IMR-90 (cell line): Measurements from ENCODE around the gene PTPRG. TPM values are rescaled to one million over a fixed set of nuclear protein-coding genes. Genes with fewer than 3 reads are reported as not detected.

Source experiments
- ATAC-seq: fragments of 200-7000 bp; cut with Tn5 transposase; 2 replicates; pipeline ENCODE4 v1.9.1; 2020; ENCODE audit warnings: low read depth, mild to moderate bottlenecking, moderate library complexity
- BruUV-seq: library from RNA; stranded (reverse); fragments of 400-500 nt; replicated peaks from 2 replicates; lab custom pipeline; 2021; lab: Mats Ljungman, UMichigan
- CTCF ChIA-PET: fragments of 300-600 bp; formaldehyde crosslinking; extraction: SDS; loops from one replicate; lab custom pipeline; 2021; ENCODE audit warnings: antibody characterized with exemption; lab: Yijun Ruan, JAX
- POLR2A ChIA-PET: fragments of 300-600 bp; sonication (Branson Sonifier 250); formaldehyde crosslinking; loops from one replicate; lab custom pipeline; 2022; ENCODE audit warnings: antibody characterized with exemption; ENCODE audit not compliant: unreplicated experiment; lab: Charles Lee
- DNase-seq: peaks from one replicate; pipeline ENCODE4 v3.0.0; 2013
- H2AFZ ChIP-seq: replicated peaks from 2 replicates; pipeline ENCODE3; 2013; ENCODE audit warnings: low read length, mild to moderate bottlenecking; ENCODE audit not compliant: poor library complexity
- H2AK5ac ChIP-seq: 2 replicates; pipeline ENCODE4 v1.6.1; 2013; ENCODE audit warnings: low read depth, low read length, inconsistent platforms
- H2AK9ac ChIP-seq: replicated peaks from 2 replicates; pipeline ENCODE3; 2013; ENCODE audit warnings: mild to moderate bottlenecking, low read depth, low read length, moderate library complexity; ENCODE audit not compliant: poor library complexity
- H2BK120ac ChIP-seq: 2 replicates; pipeline ENCODE4 v1.6.1; 2013; ENCODE audit warnings: low read depth, low read length, inconsistent platforms
- H2BK15ac ChIP-seq: 3 replicates; pipeline ENCODE4 v1.6.1; 2013; ENCODE audit warnings: low read depth, low read length, inconsistent platforms
- H2BK20ac ChIP-seq: 2 replicates; pipeline ENCODE4 v1.6.1; 2013; ENCODE audit warnings: low read depth, mild to moderate bottlenecking, inconsistent platforms, low read length, moderate library complexity
- H2BK5ac ChIP-seq: 2 replicates; pipeline ENCODE4 v1.6.1; 2013; ENCODE audit warnings: mild to moderate bottlenecking, low read depth, low read length, inconsistent platforms; ENCODE audit not compliant: poor library complexity, severe bottlenecking
- H3K14ac ChIP-seq: replicated peaks from 2 replicates; pipeline ENCODE4 v1.6.1; 2013; ENCODE audit warnings: low read depth, low read length, inconsistent platforms
- H3K18ac ChIP-seq: 2 replicates; pipeline ENCODE4 v1.6.1; 2013; ENCODE audit warnings: low read depth, low read length, control low read depth
- H3K23ac ChIP-seq: 2 replicates; pipeline ENCODE4 v1.6.1; 2013; ENCODE audit warnings: low read depth, low read length, inconsistent platforms
- H3K27ac ChIP-seq: 2 replicates; pipeline ENCODE4 v1.5.1; 2013; ENCODE audit warnings: mild to moderate bottlenecking, control low read depth, low read length; ENCODE audit not compliant: insufficient read depth
- H3K27me3 ChIP-seq: 2 replicates; pipeline ENCODE4 v1.6.1; 2013; ENCODE audit warnings: low read length; ENCODE audit not compliant: control insufficient read depth, insufficient read depth
- H3K36me3 ChIP-seq: 2 replicates; pipeline ENCODE4 v1.6.1; 2013; ENCODE audit warnings: low read length, mixed read lengths; ENCODE audit not compliant: control insufficient read depth, insufficient read depth
- H3K4ac ChIP-seq: 2 replicates; pipeline ENCODE4 v1.6.1; 2013; ENCODE audit warnings: low read depth, low read length, inconsistent platforms
- H3K4me1 ChIP-seq: 2 replicates; pipeline ENCODE4 v1.6.1; 2013; ENCODE audit warnings: low read length, mixed read lengths; ENCODE audit not compliant: control insufficient read depth, insufficient read depth
- H3K4me2 ChIP-seq: 2 replicates; pipeline ENCODE4 v1.6.1; 2013; ENCODE audit warnings: low read depth, mild to moderate bottlenecking, control low read depth, low read length, moderate library complexity
- H3K4me3 ChIP-seq: 2 replicates; pipeline ENCODE4 v1.5.1; 2013; ENCODE audit warnings: low read depth, mild to moderate bottlenecking, control low read depth, low read length, moderate library complexity; ENCODE audit not compliant: insufficient read depth
- H3K56ac ChIP-seq: 2 replicates; pipeline ENCODE4 v1.6.1; 2013; ENCODE audit warnings: low read length, inconsistent platforms; ENCODE audit not compliant: insufficient read depth; ENCODE audit errors: extremely low read depth
- H3K79me1 ChIP-seq, 2 experiments: 2 replicates each; pipeline ENCODE4 v1.6.1; 2013; ENCODE audit warnings: low read length in 2 of 2, inconsistent platforms in 1 of 2, low read depth in 1 of 2
- H3K9ac ChIP-seq: 2 replicates; pipeline ENCODE4 v1.6.1; 2013; ENCODE audit warnings: low read depth, low read length, control low read depth
- H3K9me1 ChIP-seq: 2 replicates; pipeline ENCODE4 v1.6.1; 2013; ENCODE audit warnings: low read length, inconsistent platforms; ENCODE audit not compliant: insufficient read depth
- H3K9me3 ChIP-seq: 2 replicates; pipeline ENCODE4 v1.6.1; 2013; ENCODE audit warnings: low read length; ENCODE audit not compliant: control insufficient read depth, insufficient read depth
- H4K20me1 ChIP-seq: 2 replicates; pipeline ENCODE4 v1.6.1; 2013; ENCODE audit warnings: low read length, inconsistent platforms; ENCODE audit not compliant: insufficient read depth
- H4K5ac ChIP-seq: 2 replicates; pipeline ENCODE4 v1.6.1; 2013; ENCODE audit warnings: mild to moderate bottlenecking, low read depth, low read length, control low read depth
- H4K8ac ChIP-seq, 2 experiments: 2 replicates each; pipeline ENCODE4 v1.6.1; 2013; ENCODE audit warnings: low read depth in 2 of 2, low read length in 2 of 2, control low read depth in 1 of 2, inconsistent platforms in 1 of 2
- H4K91ac ChIP-seq: 2 replicates; pipeline ENCODE4 v1.6.1; 2013; ENCODE audit warnings: low read depth, low read length, inconsistent platforms; ENCODE audit not compliant: insufficient read depth
- BHLHE40 ChIP-seq: fragments of 150-350 bp; IDR thresholded peaks from 2 replicates; pipeline ENCODE4 v1.6.1; 2016; ENCODE audit warnings: mild to moderate bottlenecking, low read depth, low read length
- CTCF ChIP-seq: conservative IDR thresholded peaks from 2 replicates; pipeline ENCODE4 v1.5.1; 2012; ENCODE audit warnings: mild to moderate bottlenecking, low read depth, low read length, improper control_type of control experiment
- ELK1 ChIP-seq: fragments of 150-350 bp; IDR thresholded peaks from 2 replicates; pipeline ENCODE4 v1.6.1; 2016; ENCODE audit warnings: low read depth, mild to moderate bottlenecking, low read length, moderate library complexity, borderline replicate concordance
- MAFK ChIP-seq: IDR thresholded peaks from 2 replicates; pipeline ENCODE4 v1.6.1; 2012; ENCODE audit warnings: low read depth, low read length, improper control_type of control experiment
- MAZ ChIP-seq: IDR thresholded peaks from 2 replicates; pipeline ENCODE4 v1.6.1; 2012; ENCODE audit warnings: low read depth, mild to moderate bottlenecking, low read length, improper control_type of control experiment, moderate library complexity, borderline replicate concordance
- NFE2L2 ChIP-seq: fragments of 150-350 bp; IDR thresholded peaks from 2 replicates; pipeline ENCODE4 v1.6.1; 2016; ENCODE audit warnings: low read depth, mild to moderate bottlenecking, low read length
- POLR2A ChIP-seq: IDR thresholded peaks from 2 replicates; pipeline ENCODE4 v1.6.1; 2012; ENCODE audit warnings: mild to moderate bottlenecking, low read depth, low read length
- SMC3 ChIP-seq: fragments of 150-350 bp; IDR thresholded peaks from 2 replicates; pipeline ENCODE4 v1.6.1; 2016; ENCODE audit warnings: low read depth, mild to moderate bottlenecking, antibody characterized with exemption, low read length, moderate library complexity
- WGBS, 2 experiments: methylation state at CpG; one replicate each; pipeline versions ENCODE4 v1.1.5 to v1.1.7; 2013; ENCODE audit warnings: missing lambda C conversion rate in 2 of 2; ENCODE audit not compliant: insufficient read length in 1 of 2; ENCODE audit errors: extremely low coverage in 2 of 2; 5-methylcytosine and 5-hydroxymethylcytosine counted together
- dilution Hi-C: fragments of 300-500 bp; cut with HindIII; formaldehyde crosslinking; loops from one replicate; pipeline ENCODE4 v1.14.3; 2018; ENCODE audit warnings: low sequenced_read_pairs; ENCODE audit not compliant: unreplicated experiment
- in situ Hi-C: fragments of 300-500 bp; cut with MboI; formaldehyde crosslinking; loops from 3 replicates; pipeline ENCODE4 v1.14.3; 2019; ENCODE audit warnings: low sequenced_read_pairs, inconsistent platforms, mixed read lengths
- intact Hi-C: fragments of 100-400 bp; cut with micrococcal nuclease; formaldehyde crosslinking; loops from 2 replicates; pipeline ENCODE4 v1.10.0; 2022
- polyA plus RNA-seq, 3 experiments: library from polyadenylated mRNA; depleted of rRNA; stranded (reverse); fragments of >200 nt; gene quantifications; 2 replicates each; pipeline ENCODE4 v1.2.3, GENCODE V29; 2012; ENCODE audit warnings: low replicate concordance in 1 of 3
- total RNA-seq: library from RNA; depleted of rRNA; stranded (reverse); fragments of >200 nt; gene quantifications from 2 replicates; pipeline ENCODE4 v1.2.3, GENCODE V29; 2012

The PTPRG gene
- total and polyA plus RNA-seq, 2 of the 4 experiments (the other 2 are of a cell fraction) = 7.7 to 31.0 TPM

GRCh38 chr3:61673651-61674050 is 112.3 kb downstream of the PTPRG start:
- Histone ChIP-seq H3K23ac (no peak overlapping the region), H3K36me3 (no peaks in the 10 kb centered on the region), H3K18ac (no peak overlapping the region), H4K20me1 (peaks cover 6% of the 10 kb centered on the region; the same call in 1 of the 2 replicates), H4K91ac (no peak overlapping the region), H3K4me1 (0 out of 2 replicates have a peak, but pooled peaks cover 2% of the 10 kb centered on the region), H3K14ac (no peak overlapping the region), H2BK15ac (no peak overlapping the region), H2BK120ac (no peak overlapping the region), H3K9me3 (no peaks in the 10 kb centered on the region), H4K8ac (no peak overlapping the region), H2BK5ac (no peak overlapping the region), H3K79me1 (peaks cover 32 to 48% of the 10 kb centered on the region in 2 experiments), H3K9me1 (peaks cover 4% of the 10 kb centered on the region), H3K27me3 (no peaks in the 10 kb centered on the region), H3K56ac (no peak overlapping the region), H3K27ac (no peak overlapping the region), H2AFZ (no peak overlapping the region), H3K9ac (no peak overlapping the region), H2BK20ac (no peak overlapping the region), H3K4me2 (no peak overlapping the region), H3K4me3 (no peak overlapping the region), H3K4ac (no peak overlapping the region), H2AK9ac (no peak overlapping the region), H4K5ac (no peak overlapping the region), H2AK5ac (no peak overlapping the region)
- dilution Hi-C loops (no loop called here), in situ Hi-C loops (no loop called here), intact Hi-C loops (no loop called here)
- no TSS peak for BruUV-seq
- DNase-seq (no peak), ATAC-seq (no peak)
- POLR2A ChIA-PET = no interaction called here
- CTCF ChIA-PET = no interaction called here
- TF ChIP-seq CTCF = no peak
- no peak for TF ChIP-seq ELK1
- no peak for TF ChIP-seq POLR2A
- no peak for TF ChIP-seq NFE2L2
- TF ChIP-seq MAZ = no peak
- TF ChIP-seq SMC3 = no peak
- no peak for TF ChIP-seq MAFK
- no peak for TF ChIP-seq BHLHE40
- no CpG with 5 or more reads among the region's 3 CpGs for WGBS, 2 experiments
